Pancreas (tissue), 10 donors: ENCODE data around the gene MYBPC3. TPM values are rescaled to one million over a fixed set of nuclear protein-coding genes. Genes with fewer than 3 reads are reported as not detected.
A peak's percentile ranks its signal among the peaks of the same experiment; 100 is the strongest.

Source experiments
- ATAC-seq, 4 donors: fragments of 200-7000 bp; cut with Tn5 transposase; one replicate each; pipeline versions ENCODE4 v1.8.0 to v1.9.1; 2020; ENCODE audit warnings: mild to moderate bottlenecking in 4 of 4, moderate library complexity in 4 of 4
- DNase-seq, 6 donors: peaks; one replicate each; pipeline ENCODE4 v3.0.0-alpha.2; 2020
- FAIRE-seq: peaks from 2 replicates; lab custom pipeline; 2012; peaks lifted over from hg19 to GRCh38; lab: Jason Lieb, UNC
- H3K27ac ChIP-seq, 4 donors: fragments of 200-600 bp; sonication (generic); 1 replicate in 3 of 4; 2 replicates in 1 of 4; pipeline versions ENCODE4 v1.5.0 to v1.8.0; 2020
- H3K27me3 ChIP-seq, 4 donors: fragments of 200-600 bp; one replicate each; pipeline ENCODE4 v1.8.0; 2021
- H3K36me3 ChIP-seq, 3 donors: fragments of 200-600 bp; sonication (generic) in 1 of 3; one replicate each; pipeline versions ENCODE4 v1.5.0 to v1.8.0; 2020 to 2021
- H3K4me1 ChIP-seq, 3 donors: fragments of 200-600 bp; one replicate each; pipeline ENCODE4 v1.8.0; 2021
- H3K4me3 ChIP-seq, 4 donors: fragments of 200-600 bp; sonication (generic) in 2 of 4; one replicate each; pipeline versions ENCODE4 v1.5.0 to v1.8.0; 2020 to 2021
- H3K9me3 ChIP-seq, 4 donors: fragments of 200-600 bp; one replicate each; pipeline ENCODE4 v1.8.0; 2021
- CTCF ChIP-seq, 4 donors: fragments of 200-600 bp; sonication (generic) in 3 of 4; IDR thresholded peaks; one replicate each; pipeline versions ENCODE4 v1.5.0 to v1.8.0; 2021; ENCODE audit warnings: antibody characterized with exemption in 4 of 4
- WGBS, 2 donors: extraction: QIAGEN DNeasy Blood & Tissue Kit; methylation state at CpG; one replicate each; pipeline ENCODE4 v1.1.7; 2013; 5-methylcytosine and 5-hydroxymethylcytosine counted together
- intact Hi-C, 3 donors: fragments of 100-400 bp; cut with DNase I; formaldehyde crosslinking; loops; one replicate each; pipeline versions ENCODE4 v1.11.1 to v1.14.2; 2022
- polyA plus RNA-seq, 2 donors: library from polyadenylated mRNA; stranded (reverse); fragments of 200-250 nt; gene quantifications; one replicate each; pipeline ENCODE4 v1.2.3, GENCODE V29; 2013
- total RNA-seq, 6 donors: library from RNA; stranded (reverse); fragmentation: NEBNext Ultra II Directional in 4 of 6; extraction: Animal tissue kit (Norgen Biotek cat#: 25700) in 4 of 6; gene quantifications; one replicate each; pipeline versions ENCODE4 v1.2.1 to v1.2.4, GENCODE V29; 2021 to 2023
- donor health status: healthy with polysubstance abuse.
- donor health status: DM: no; HTN: no; CAD: no; lungs with moderate emphysema.
- donor health status: DM: no; HTN: no; CAD: no.
- donor health status: control.
- donor health status: control.
- donor health status: Bipolar disorder and iron deficiency.
- donor health status: DM: yes; HTN: yes; CAD: no.
- donor health status: DM: no; HTN: no; CAD: no.
- donor health status: DM: no; HTN: no; CAD: no.
- donor health status: DM: yes; HTN: yes; CAD: no.

Gene MYBPC3
- total and polyA plus RNA-seq, 8 donors: 0.06 to 1.0 (median 0.12) TPM; not detected in 2

DNA sequence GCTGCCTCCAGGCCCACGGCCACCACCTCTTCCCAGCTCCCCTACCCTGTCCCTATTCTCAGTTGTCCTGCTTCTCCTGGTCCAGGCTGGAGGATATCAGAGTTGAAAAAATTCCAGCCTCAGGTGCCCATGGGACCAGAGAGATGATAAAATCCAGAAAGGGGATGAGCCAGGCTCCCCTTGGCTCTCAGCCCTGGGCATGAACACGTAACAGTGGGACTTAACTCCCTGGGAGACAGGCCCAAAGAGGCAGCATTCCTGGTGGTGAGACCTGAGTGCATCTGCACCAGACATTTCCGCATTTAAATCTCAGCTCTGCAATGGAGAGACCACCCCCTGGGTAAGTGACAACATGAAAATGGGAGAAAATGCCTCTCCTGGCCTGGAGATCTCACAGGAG, 45.5 kb upstream of the MYBPC3 start:
- Histone ChIP-seq H3K4me1 (peaks cover 0 to 5% (median 0%) of the 10 kb centered on the region in 3 donors), H3K4me3 (no peak overlapping the region), H3K27me3 (no peaks in the 10 kb centered on the region), H3K9me3 (no peaks in the 10 kb centered on the region), H3K36me3 (no peaks in the 10 kb centered on the region), H3K27ac (no peak overlapping the region)
- TF ChIP-seq CTCF (IDR thresholded peaks at IDR 0.05): no peak
- ATAC-seq: no peak
- intact Hi-C loops: no loop called here
- WGBS, 2 donors: 87 to 98% methylated on average over 3 of the region's 3 CpGs
- FAIRE-seq: no peak
- DNase-seq: peak in 1 of 6 donors; percentile 8

DNA sequence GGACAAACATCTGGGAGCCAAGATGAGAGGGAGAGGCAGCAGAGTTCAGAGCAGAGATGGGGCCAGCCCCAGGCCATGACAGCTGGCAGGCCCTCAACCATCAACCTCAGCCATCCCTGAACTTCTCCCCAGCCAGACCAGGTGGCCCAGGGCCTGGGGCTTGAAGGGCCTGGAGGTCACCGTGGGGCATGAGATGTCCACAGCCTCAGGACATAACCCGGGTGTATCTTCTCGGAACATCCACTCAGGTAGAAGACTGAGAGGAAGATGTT, 43.5 kb upstream of the MYBPC3 start:
- Histone ChIP-seq H3K4me3 (no peak overlapping the region), H3K27me3 (no peaks in the 10 kb centered on the region), H3K4me1 (peaks cover 0 to 5% (median 0%) of the 10 kb centered on the region in 3 donors), H3K9me3 (no peaks in the 10 kb centered on the region), H3K36me3 (no peaks in the 10 kb centered on the region), H3K27ac (peak overlapping the region in 1 of 4 donors; percentile 61)
- 87 to 90% methylated on average over 3 of the region's 3 CpGs for WGBS, 2 donors
- FAIRE-seq (no peak), ATAC-seq (no peak), DNase-seq (peak in 1 of 6 donors; percentile 33)
- intact Hi-C loops: no loop called here
- TF ChIP-seq CTCF (IDR thresholded peaks at IDR 0.05): no peak

DNA sequence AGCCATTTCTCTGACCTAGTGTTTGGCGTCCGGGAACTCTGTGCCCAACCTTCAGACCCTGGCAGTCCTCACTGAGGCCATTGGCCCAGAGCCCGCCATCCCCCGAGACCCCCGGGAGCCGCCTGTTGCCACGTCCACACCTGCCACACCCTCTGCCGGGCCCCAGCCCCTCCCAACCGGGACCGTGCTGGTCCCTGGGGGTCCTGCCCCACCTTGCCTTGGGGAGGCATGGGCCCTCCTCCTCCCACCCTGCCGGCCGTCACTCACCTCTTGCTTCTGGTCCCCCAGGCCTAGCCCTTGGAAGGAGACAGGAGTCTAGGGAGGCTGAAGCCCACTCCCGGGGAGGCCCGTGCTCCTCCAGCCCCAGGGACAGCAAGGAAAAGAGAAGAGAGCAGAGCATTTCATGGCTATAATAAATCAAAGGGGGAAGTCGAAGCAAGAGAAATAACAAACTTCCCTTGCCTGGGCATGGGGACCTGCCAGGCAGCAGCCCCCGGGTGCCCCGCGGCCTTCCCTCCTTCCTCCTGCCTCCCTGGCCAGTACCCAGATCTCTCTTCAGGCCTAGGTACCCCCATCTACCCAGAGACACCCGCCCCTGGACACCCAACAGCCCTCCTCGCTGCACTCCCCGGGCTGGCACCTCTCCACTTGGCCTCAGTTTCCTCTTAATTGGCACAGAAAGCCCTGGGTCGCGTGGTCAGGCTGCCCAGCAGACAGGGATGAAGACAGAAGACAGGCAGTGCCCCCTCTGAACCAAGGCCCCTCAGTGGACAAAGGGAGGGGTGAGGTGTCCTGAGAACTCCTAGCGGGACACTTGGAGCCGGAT, 42.9 kb upstream of the MYBPC3 start:
- ATAC-seq: no peak
- Histone ChIP-seq H3K36me3 (no peaks in the 10 kb centered on the region), H3K27me3 (no peaks in the 10 kb centered on the region), H3K4me3 (peak overlapping the region in 1 of 4 donors; percentile 10), H3K4me1 (peaks cover 0 to under 1% (median 0%) of the 10 kb centered on the region in 3 donors), H3K27ac (peak overlapping the region in 2 of 4 donors; percentile 61 to 78), H3K9me3 (no peaks in the 10 kb centered on the region)
- DNase-seq: peak in 3 of 6 donors; percentile 30 to 79 (median 50)
- no peak for TF ChIP-seq CTCF (IDR thresholded peaks at IDR 0.05)
- intact Hi-C loops: no loop called here
- WGBS, 2 donors: 77 to 86% methylated on average over 25 of the region's 25 CpGs
- no peak for FAIRE-seq

GRCh38 chr11:47394322-47395222, 42.1 kb upstream of the MYBPC3 start:
- intact Hi-C loops: no loop called here
- no peak for TF ChIP-seq CTCF (IDR thresholded peaks at IDR 0.05)
- Histone ChIP-seq H3K4me3 (peak overlapping the region in 1 of 4 donors; percentile 10), H3K9me3 (no peaks in the 10 kb centered on the region), H3K27me3 (no peaks in the 10 kb centered on the region), H3K36me3 (no peaks in the 10 kb centered on the region), H3K4me1 (no peaks in the 10 kb centered on the region), H3K27ac (peak overlapping the region in 2 of 4 donors; percentile 61 to 78)
- DNase-seq (peak in 1 of 6 donors; percentile 52), FAIRE-seq (no peak), ATAC-seq (peak in 3 of 4 donors; percentile 34 to 58 (median 46))
- WGBS, 2 donors: 84 to 86% methylated on average over 36 to 39 of the region's 39 CpGs
